IMR-90 (cell line): Measurements from ENCODE around the gene MTA1. TPM values are rescaled to one million over a fixed set of nuclear protein-coding genes. Genes with fewer than 3 reads are reported as not detected.

Experiments
- ATAC-seq: fragments of 200-7000 bp; cut with Tn5 transposase; 2 replicates; pipeline ENCODE4 v1.9.1; 2020; ENCODE audit warnings: low read depth, mild to moderate bottlenecking, moderate library complexity
- BruUV-seq: library from RNA; stranded (reverse); fragments of 400-500 nt; replicated peaks from 2 replicates; lab custom pipeline; 2021; lab: Mats Ljungman, UMichigan
- CTCF ChIA-PET: fragments of 300-600 bp; formaldehyde crosslinking; extraction: SDS; loops from one replicate; lab custom pipeline; 2021; ENCODE audit warnings: antibody characterized with exemption; lab: Yijun Ruan, JAX
- POLR2A ChIA-PET: fragments of 300-600 bp; sonication (Branson Sonifier 250); formaldehyde crosslinking; loops from one replicate; lab custom pipeline; 2022; ENCODE audit warnings: antibody characterized with exemption; ENCODE audit not compliant: unreplicated experiment; lab: Charles Lee
- DNase-seq: peaks from one replicate; pipeline ENCODE4 v3.0.0; 2013
- H2AFZ ChIP-seq: replicated peaks from 2 replicates; pipeline ENCODE3; 2013; ENCODE audit warnings: low read length, mild to moderate bottlenecking; ENCODE audit not compliant: poor library complexity
- H2AK5ac ChIP-seq: 2 replicates; pipeline ENCODE4 v1.6.1; 2013; ENCODE audit warnings: low read depth, low read length, inconsistent platforms
- H2AK9ac ChIP-seq: replicated peaks from 2 replicates; pipeline ENCODE3; 2013; ENCODE audit warnings: mild to moderate bottlenecking, low read depth, low read length, moderate library complexity; ENCODE audit not compliant: poor library complexity
- H2BK120ac ChIP-seq: 2 replicates; pipeline ENCODE4 v1.6.1; 2013; ENCODE audit warnings: low read depth, low read length, inconsistent platforms
- H2BK15ac ChIP-seq: 3 replicates; pipeline ENCODE4 v1.6.1; 2013; ENCODE audit warnings: low read depth, low read length, inconsistent platforms
- H2BK20ac ChIP-seq: 2 replicates; pipeline ENCODE4 v1.6.1; 2013; ENCODE audit warnings: low read depth, mild to moderate bottlenecking, inconsistent platforms, low read length, moderate library complexity
- H2BK5ac ChIP-seq: 2 replicates; pipeline ENCODE4 v1.6.1; 2013; ENCODE audit warnings: mild to moderate bottlenecking, low read depth, low read length, inconsistent platforms; ENCODE audit not compliant: poor library complexity, severe bottlenecking
- H3K14ac ChIP-seq: replicated peaks from 2 replicates; pipeline ENCODE4 v1.6.1; 2013; ENCODE audit warnings: low read depth, low read length, inconsistent platforms
- H3K18ac ChIP-seq: 2 replicates; pipeline ENCODE4 v1.6.1; 2013; ENCODE audit warnings: low read depth, low read length, control low read depth
- H3K23ac ChIP-seq: 2 replicates; pipeline ENCODE4 v1.6.1; 2013; ENCODE audit warnings: low read depth, low read length, inconsistent platforms
- H3K27ac ChIP-seq: 2 replicates; pipeline ENCODE4 v1.5.1; 2013; ENCODE audit warnings: mild to moderate bottlenecking, control low read depth, low read length; ENCODE audit not compliant: insufficient read depth
- H3K27me3 ChIP-seq: 2 replicates; pipeline ENCODE4 v1.6.1; 2013; ENCODE audit warnings: low read length; ENCODE audit not compliant: control insufficient read depth, insufficient read depth
- H3K36me3 ChIP-seq: 2 replicates; pipeline ENCODE4 v1.6.1; 2013; ENCODE audit warnings: low read length, mixed read lengths; ENCODE audit not compliant: control insufficient read depth, insufficient read depth
- H3K4ac ChIP-seq: 2 replicates; pipeline ENCODE4 v1.6.1; 2013; ENCODE audit warnings: low read depth, low read length, inconsistent platforms
- H3K4me1 ChIP-seq: 2 replicates; pipeline ENCODE4 v1.6.1; 2013; ENCODE audit warnings: low read length, mixed read lengths; ENCODE audit not compliant: control insufficient read depth, insufficient read depth
- H3K4me2 ChIP-seq: 2 replicates; pipeline ENCODE4 v1.6.1; 2013; ENCODE audit warnings: low read depth, mild to moderate bottlenecking, control low read depth, low read length, moderate library complexity
- H3K4me3 ChIP-seq: 2 replicates; pipeline ENCODE4 v1.5.1; 2013; ENCODE audit warnings: low read depth, mild to moderate bottlenecking, control low read depth, low read length, moderate library complexity; ENCODE audit not compliant: insufficient read depth
- H3K56ac ChIP-seq: 2 replicates; pipeline ENCODE4 v1.6.1; 2013; ENCODE audit warnings: low read length, inconsistent platforms; ENCODE audit not compliant: insufficient read depth; ENCODE audit errors: extremely low read depth
- H3K79me1 ChIP-seq, 2 experiments: 2 replicates each; pipeline ENCODE4 v1.6.1; 2013; ENCODE audit warnings: low read length in 2 of 2, inconsistent platforms in 1 of 2, low read depth in 1 of 2
- H3K9ac ChIP-seq: 2 replicates; pipeline ENCODE4 v1.6.1; 2013; ENCODE audit warnings: low read depth, low read length, control low read depth
- H3K9me1 ChIP-seq: 2 replicates; pipeline ENCODE4 v1.6.1; 2013; ENCODE audit warnings: low read length, inconsistent platforms; ENCODE audit not compliant: insufficient read depth
- H3K9me3 ChIP-seq: 2 replicates; pipeline ENCODE4 v1.6.1; 2013; ENCODE audit warnings: low read length; ENCODE audit not compliant: control insufficient read depth, insufficient read depth
- H4K20me1 ChIP-seq: 2 replicates; pipeline ENCODE4 v1.6.1; 2013; ENCODE audit warnings: low read length, inconsistent platforms; ENCODE audit not compliant: insufficient read depth
- H4K5ac ChIP-seq: 2 replicates; pipeline ENCODE4 v1.6.1; 2013; ENCODE audit warnings: mild to moderate bottlenecking, low read depth, low read length, control low read depth
- H4K8ac ChIP-seq, 2 experiments: 2 replicates each; pipeline ENCODE4 v1.6.1; 2013; ENCODE audit warnings: low read depth in 2 of 2, low read length in 2 of 2, control low read depth in 1 of 2, inconsistent platforms in 1 of 2
- H4K91ac ChIP-seq: 2 replicates; pipeline ENCODE4 v1.6.1; 2013; ENCODE audit warnings: low read depth, low read length, inconsistent platforms; ENCODE audit not compliant: insufficient read depth
- ELK1 ChIP-seq: fragments of 150-350 bp; IDR thresholded peaks from 2 replicates; pipeline ENCODE4 v1.6.1; 2016; ENCODE audit warnings: low read depth, mild to moderate bottlenecking, low read length, moderate library complexity, borderline replicate concordance
- MAFK ChIP-seq: IDR thresholded peaks from 2 replicates; pipeline ENCODE4 v1.6.1; 2012; ENCODE audit warnings: low read depth, low read length, improper control_type of control experiment
- NFE2L2 ChIP-seq: fragments of 150-350 bp; IDR thresholded peaks from 2 replicates; pipeline ENCODE4 v1.6.1; 2016; ENCODE audit warnings: low read depth, mild to moderate bottlenecking, low read length
- RAD21 ChIP-seq: IDR thresholded peaks from 2 replicates; pipeline ENCODE4 v1.6.1; 2012; ENCODE audit warnings: low read length, improper control_type of control experiment
- RFX5 ChIP-seq: IDR thresholded peaks from 2 replicates; pipeline ENCODE4 v1.8.0; 2012; ENCODE audit warnings: low read depth, mild to moderate bottlenecking, low read length, moderate library complexity
- SMC3 ChIP-seq: fragments of 150-350 bp; IDR thresholded peaks from 2 replicates; pipeline ENCODE4 v1.6.1; 2016; ENCODE audit warnings: low read depth, mild to moderate bottlenecking, antibody characterized with exemption, low read length, moderate library complexity
- USF2 ChIP-seq: fragments of 150-350 bp; IDR thresholded peaks from 2 replicates; pipeline ENCODE4 v1.6.1; 2017; ENCODE audit warnings: mild to moderate bottlenecking, antibody characterized with exemption, low read length, low read depth
- WGBS, 2 experiments: methylation state at CpG; one replicate each; pipeline versions ENCODE4 v1.1.5 to v1.1.7; 2013; ENCODE audit warnings: missing lambda C conversion rate in 2 of 2; ENCODE audit not compliant: insufficient read length in 1 of 2; ENCODE audit errors: extremely low coverage in 2 of 2; 5-methylcytosine and 5-hydroxymethylcytosine counted together
- dilution Hi-C: fragments of 300-500 bp; cut with HindIII; formaldehyde crosslinking; loops from one replicate; pipeline ENCODE4 v1.14.3; 2018; ENCODE audit warnings: low sequenced_read_pairs; ENCODE audit not compliant: unreplicated experiment
- in situ Hi-C: fragments of 300-500 bp; cut with MboI; formaldehyde crosslinking; loops from 3 replicates; pipeline ENCODE4 v1.14.3; 2019; ENCODE audit warnings: low sequenced_read_pairs, inconsistent platforms, mixed read lengths
- intact Hi-C: fragments of 100-400 bp; cut with micrococcal nuclease; formaldehyde crosslinking; loops from 2 replicates; pipeline ENCODE4 v1.10.0; 2022
- polyA plus RNA-seq, 3 experiments: library from polyadenylated mRNA; depleted of rRNA; stranded (reverse); fragments of >200 nt; gene quantifications; 2 replicates each; pipeline ENCODE4 v1.2.3, GENCODE V29; 2012; ENCODE audit warnings: low replicate concordance in 1 of 3
- total RNA-seq: library from RNA; depleted of rRNA; stranded (reverse); fragments of >200 nt; gene quantifications from 2 replicates; pipeline ENCODE4 v1.2.3, GENCODE V29; 2012

The MTA1 gene
- total and polyA plus RNA-seq, 2 of the 4 experiments (the other 2 are of a cell fraction): 21.5 to 61.6 TPM

- Histone ChIP-seq H2BK15ac (no peak overlapping the region), H3K4me1 (no peaks in the 10 kb centered on the region), H2AK5ac (no peak overlapping the region), H3K4me2 (no peak overlapping the region), H3K18ac (no peak overlapping the region), H3K27me3 (no peaks in the 10 kb centered on the region), H2AK9ac (no peak overlapping the region), H4K91ac (no peak overlapping the region), H3K36me3 (peaks cover 8% of the 10 kb centered on the region; the same call in 1 of the 2 replicates), H4K8ac (no peak overlapping the region), H3K4ac (no peak overlapping the region), H3K23ac (no peak overlapping the region), H2BK120ac (no peak overlapping the region), H3K4me3 (no peak overlapping the region), H3K79me1 (no peaks in the 10 kb centered on the region), H3K9me3 (no peaks in the 10 kb centered on the region), H2AFZ (no peak overlapping the region), H2BK20ac (no peak overlapping the region), H4K20me1 (no peaks in the 10 kb centered on the region), H3K27ac (no peak overlapping the region), H2BK5ac (no peak overlapping the region), H3K14ac (no peak overlapping the region), H3K56ac (no peak overlapping the region), H3K9ac (no peak overlapping the region), H3K9me1 (peaks cover 4% of the 10 kb centered on the region; the same call in 1 of the 2 replicates), H4K5ac (no peak overlapping the region)
- DNase-seq (no peak), ATAC-seq (no peak)
- dilution Hi-C loops: no loop called here
- no TSS peak for BruUV-seq
- CTCF ChIA-PET: interaction anchor here (1.1 kb wide), 1 partner anchor 103 kb away, joined by 3 read pairs; no protein-coding TSS in a partner anchor
- 90% methylated on average over 5 of the region's 11 CpGs; no CpG with 5 or more reads in 1 of the 2 experiments for WGBS, 2 experiments
- TF ChIP-seq MAFK (no peak), SMC3 (no peak), ELK1 (no peak), RFX5 (no peak), NFE2L2 (no peak), USF2 (no peak), RAD21 (no peak)
- POLR2A ChIA-PET: no interaction called here
- intact Hi-C loops: no loop called here
- in situ Hi-C loops: no loop called here
These were observed 41.4 kb upstream of the MTA1 start for GRCh38 chr14:105378199-105378598.
